GM12864 (cell line): Measurements from ENCODE around the gene MORN1.

Experiments used
- DNase-seq: peaks from one replicate; pipeline ENCODE4 v3.0.0-alpha.2; 2011; ENCODE audit warnings: low read depth
- H3K4me3 ChIP-seq: 2 replicates; pipeline ENCODE4 v1.5.1; 2011; ENCODE audit warnings: mild to moderate bottlenecking, low read depth, low read length, control low read depth
- TF ChIP-seq, protein P1 (sequence below): IDR thresholded peaks from 2 replicates; pipeline ENCODE4 v1.5.1; 2011; ENCODE audit warnings: low read depth, mild to moderate bottlenecking, moderate library complexity, low read length, control low read depth, inconsistent platforms; ENCODE audit errors: missing control alignments

The MORN1 gene

DNA sequence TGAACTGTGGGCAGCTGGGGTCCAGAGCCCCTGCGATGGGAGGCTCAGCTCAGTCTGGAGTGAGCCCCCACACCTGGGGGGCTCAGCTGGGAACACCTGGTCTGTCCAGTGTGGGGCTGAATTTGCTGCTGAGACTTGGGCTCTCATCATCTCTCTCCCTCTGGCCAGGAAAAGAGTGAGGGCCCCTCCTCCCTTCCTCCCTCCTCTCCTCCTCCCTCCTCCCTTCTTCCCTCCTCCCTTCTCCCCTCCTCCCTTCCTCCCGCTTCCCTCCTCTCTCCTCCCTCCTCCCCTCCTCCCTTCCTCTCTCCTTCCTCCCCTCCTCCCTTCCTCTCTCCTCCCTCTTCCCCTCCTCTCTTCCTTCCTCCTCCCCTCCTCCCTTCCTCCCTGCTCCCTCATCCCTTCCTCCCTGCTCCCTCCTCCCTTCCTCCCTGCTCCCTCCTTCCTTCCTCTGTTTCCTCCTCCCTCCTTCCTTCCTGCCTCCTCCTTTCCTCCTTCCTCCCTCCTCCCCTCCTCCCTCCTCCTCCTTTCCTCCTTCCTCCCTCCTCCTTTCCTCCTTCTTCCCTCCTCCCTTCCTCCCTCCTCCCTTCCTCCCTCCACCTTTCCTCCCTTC, 44.5 kb upstream of the MORN1 start:
- no peak overlapping the region for H3K4me3 ChIP-seq
- TF ChIP-seq, protein P1, sequence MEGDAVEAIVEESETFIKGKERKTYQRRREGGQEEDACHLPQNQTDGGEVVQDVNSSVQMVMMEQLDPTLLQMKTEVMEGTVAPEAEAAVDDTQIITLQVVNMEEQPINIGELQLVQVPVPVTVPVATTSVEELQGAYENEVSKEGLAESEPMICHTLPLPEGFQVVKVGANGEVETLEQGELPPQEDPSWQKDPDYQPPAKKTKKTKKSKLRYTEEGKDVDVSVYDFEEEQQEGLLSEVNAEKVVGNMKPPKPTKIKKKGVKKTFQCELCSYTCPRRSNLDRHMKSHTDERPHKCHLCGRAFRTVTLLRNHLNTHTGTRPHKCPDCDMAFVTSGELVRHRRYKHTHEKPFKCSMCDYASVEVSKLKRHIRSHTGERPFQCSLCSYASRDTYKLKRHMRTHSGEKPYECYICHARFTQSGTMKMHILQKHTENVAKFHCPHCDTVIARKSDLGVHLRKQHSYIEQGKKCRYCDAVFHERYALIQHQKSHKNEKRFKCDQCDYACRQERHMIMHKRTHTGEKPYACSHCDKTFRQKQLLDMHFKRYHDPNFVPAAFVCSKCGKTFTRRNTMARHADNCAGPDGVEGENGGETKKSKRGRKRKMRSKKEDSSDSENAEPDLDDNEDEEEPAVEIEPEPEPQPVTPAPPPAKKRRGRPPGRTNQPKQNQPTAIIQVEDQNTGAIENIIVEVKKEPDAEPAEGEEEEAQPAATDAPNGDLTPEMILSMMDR = no peak
- DNase-seq = no peak

DNA sequence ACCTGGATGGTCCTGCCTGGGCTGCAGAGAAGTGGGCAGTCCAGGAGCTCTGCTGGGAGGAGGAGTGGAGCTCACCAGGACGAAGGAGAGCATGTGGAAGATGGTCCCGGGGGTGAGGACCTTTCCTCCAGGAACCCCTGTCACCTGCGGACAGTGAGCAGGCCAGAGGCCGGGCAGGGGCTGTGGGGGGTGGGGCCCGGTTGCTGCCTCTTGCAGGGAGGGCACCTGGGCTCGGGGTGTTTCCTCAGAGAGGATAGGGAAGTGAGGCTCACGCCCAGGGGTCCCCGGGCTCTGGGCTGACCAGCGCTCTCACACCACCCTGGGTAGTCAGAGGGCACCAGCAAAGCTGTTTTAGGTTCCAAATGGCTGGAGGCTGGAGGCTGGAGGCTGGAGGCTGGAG, 43.7 kb upstream of the MORN1 start:
- H3K4me3 ChIP-seq = no peak overlapping the region
- no peak for DNase-seq
- TF ChIP-seq, protein P1 = no peak

DNA sequence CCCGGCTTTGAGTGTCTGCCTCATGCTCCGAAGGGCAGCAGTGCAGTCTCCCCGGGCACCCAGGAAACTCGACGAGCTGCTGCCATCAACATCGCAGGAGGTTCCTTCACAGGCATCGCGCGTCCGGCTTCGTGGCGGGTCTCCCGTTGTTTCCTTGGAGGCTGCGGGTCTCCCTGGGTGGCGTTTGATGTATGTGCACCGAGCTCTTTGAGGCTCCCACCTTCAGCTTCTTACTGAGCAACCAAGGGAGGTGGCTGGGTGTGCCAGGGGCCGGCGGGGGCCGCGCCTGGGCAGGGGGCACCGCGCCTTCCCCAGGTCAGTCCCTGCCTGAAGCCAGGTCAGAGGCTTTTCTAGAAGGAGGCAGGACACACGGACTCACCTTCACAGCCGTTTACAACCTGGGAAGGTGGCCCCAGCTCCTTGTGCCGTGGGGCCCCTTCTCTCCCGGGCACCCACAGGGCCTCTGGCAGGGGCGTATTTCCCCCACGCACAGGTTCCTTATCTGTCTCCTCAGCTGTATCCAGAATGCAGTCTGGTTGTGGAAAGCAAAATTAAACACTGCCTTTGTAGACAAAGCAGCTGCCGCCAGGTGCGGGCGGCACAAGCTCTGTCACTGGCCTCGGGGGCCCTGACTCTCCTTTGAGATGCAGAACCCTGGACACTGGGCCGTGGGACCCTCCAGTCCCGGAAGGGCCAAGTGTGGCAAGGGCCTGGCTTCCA, 42.7 kb upstream of the MORN1 start:
- TF ChIP-seq, protein P1 = no peak
- no peak for DNase-seq
- no peak overlapping the region for H3K4me3 ChIP-seq

DNA sequence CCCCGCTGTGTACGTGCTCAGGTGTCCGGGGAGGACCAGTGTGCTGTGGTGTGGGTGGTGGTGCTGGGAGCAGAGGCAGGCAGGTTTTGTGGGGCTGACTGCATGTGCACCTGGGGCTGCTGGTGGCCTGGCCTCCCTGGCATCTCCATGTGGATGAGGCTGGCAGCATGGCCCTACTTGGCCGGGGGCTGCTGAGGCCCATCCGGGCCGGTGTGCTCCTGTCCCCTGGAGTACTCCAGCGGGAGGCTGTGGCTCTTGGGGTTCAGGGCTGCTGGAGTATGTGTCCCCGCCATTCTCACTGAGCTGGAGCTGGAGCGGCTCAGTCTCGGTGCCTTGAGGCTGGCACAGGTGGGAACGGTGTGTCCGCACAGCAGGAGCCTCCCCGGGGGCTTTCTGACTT, 41.8 kb upstream of the MORN1 start:
- TF ChIP-seq, protein P1 = no peak
- DNase-seq = no peak
- H3K4me3 ChIP-seq = no peak overlapping the region

DNA sequence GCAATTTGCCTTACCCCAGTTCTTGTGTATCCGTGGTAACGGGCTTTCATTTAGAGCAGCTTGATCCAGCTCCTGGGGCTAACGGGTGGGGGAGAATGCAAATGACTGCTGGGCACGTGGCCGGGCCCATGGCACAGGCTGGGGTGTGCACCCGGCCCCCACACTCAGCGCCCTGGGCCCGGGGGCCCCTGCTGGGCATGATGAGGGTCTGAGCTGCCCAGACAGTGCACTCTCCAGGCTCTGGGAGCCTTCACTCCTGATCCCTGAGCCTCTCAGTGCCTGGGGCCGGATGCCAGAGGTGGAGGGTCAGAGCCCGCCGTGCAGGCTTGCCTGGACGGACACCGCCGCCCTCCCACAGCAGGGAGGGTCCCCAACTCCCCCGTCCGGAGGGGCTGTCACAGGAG, 41.1 kb upstream of the MORN1 start:
- TF ChIP-seq, protein P1 = no peak
- no peak for DNase-seq
- H3K4me3 ChIP-seq = no peak overlapping the region

DNA sequence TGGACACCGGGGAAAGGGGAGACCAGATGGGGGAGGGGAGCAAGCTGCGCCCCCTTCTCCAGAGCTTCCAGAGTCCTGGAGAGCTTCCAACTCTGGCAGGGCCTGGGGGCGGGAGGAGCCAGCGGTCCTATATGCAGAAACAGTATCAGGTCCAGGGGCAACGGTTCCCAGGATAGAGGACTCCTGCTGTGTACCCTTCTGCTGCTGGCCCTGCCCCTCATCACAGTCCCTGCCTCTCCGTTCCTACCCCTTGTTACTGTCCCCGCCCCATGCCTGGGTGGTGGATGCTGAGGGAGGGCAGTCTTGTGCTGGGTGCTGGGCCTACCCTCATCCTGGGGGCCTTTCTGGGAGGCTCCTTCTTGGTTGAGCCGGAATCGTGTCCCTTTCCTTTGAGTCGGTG, 40.2 kb upstream of the MORN1 start:
- TF ChIP-seq, protein P1 = no peak
- no peak for DNase-seq
- no peak overlapping the region for H3K4me3 ChIP-seq

DNA sequence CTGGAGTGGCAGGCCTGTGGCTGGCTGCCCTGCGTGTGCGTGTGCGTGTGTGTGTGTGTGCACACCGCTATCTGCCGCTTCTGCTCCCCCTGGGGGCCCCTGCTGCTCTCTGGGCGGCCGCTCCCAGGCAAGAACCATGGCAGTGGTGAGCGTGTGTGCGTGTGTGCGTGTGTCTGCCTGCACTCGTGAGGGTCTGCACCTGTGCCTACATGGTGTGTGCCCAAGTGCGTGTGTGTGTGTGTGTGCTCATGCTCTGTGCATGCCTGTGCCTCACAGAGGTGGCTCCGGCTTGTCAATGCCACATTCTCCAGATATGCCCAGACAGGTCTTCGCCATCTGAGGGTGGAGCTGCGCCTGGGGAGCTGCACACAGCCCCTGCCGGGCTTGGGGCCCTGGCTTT, 39.7 kb upstream of the MORN1 start:
- DNase-seq = no peak
- TF ChIP-seq, protein P1 = no peak
- H3K4me3 ChIP-seq = no peak overlapping the region
